Kidney (tissue), 14 donors: ENCODE measurements around the gene FIBCD1. TPM values are rescaled to one million over a fixed set of nuclear protein-coding genes. Genes with fewer than 3 reads are reported as not detected.

Experiments used
- DNase-seq, 5 donors: peaks; one replicate each; pipeline ENCODE4 v3.0.0-alpha.2; 2013 to 2020
- FAIRE-seq: peaks from 2 replicates; lab custom pipeline; 2012; peaks lifted over from hg19 to GRCh38; lab: Jason Lieb, UNC
- H3K27ac ChIP-seq, 2 donors: one replicate each; pipeline ENCODE4 v1.7.0; 2013; ENCODE audit warnings: low read depth in 2 of 2, low read length in 2 of 2, inconsistent platforms in 1 of 2
- H3K27me3 ChIP-seq: one replicate; pipeline ENCODE4 v1.7.1; 2013; ENCODE audit warnings: low read length, inconsistent platforms; ENCODE audit not compliant: control insufficient read depth, insufficient read depth
- H3K36me3 ChIP-seq, 3 donors: one replicate each; pipeline versions ENCODE4 v1.7.0 to v1.7.1; 2013; ENCODE audit warnings: low read length in 3 of 3, control low read depth in 1 of 3, inconsistent platforms in 1 of 3; ENCODE audit not compliant: insufficient read depth in 3 of 3, control insufficient read depth in 2 of 3
- H3K4me1 ChIP-seq, 3 donors: one replicate each; pipeline versions ENCODE4 v1.7.0 to v1.7.1; 2013; ENCODE audit warnings: low read length in 3 of 3, inconsistent platforms in 1 of 3, low read depth in 1 of 3; ENCODE audit not compliant: control insufficient read depth in 2 of 3, insufficient read depth in 2 of 3
- H3K4me3 ChIP-seq, 3 donors: one replicate each; pipeline versions ENCODE4 v1.7.0 to v1.8.1; 2013; ENCODE audit warnings: low read length in 3 of 3, control low read depth in 1 of 3, inconsistent platforms in 1 of 3
- H3K9ac ChIP-seq, 3 donors: one replicate each; pipeline versions ENCODE4 v1.7.0 to v1.7.1; 2013; ENCODE audit warnings: low read length in 3 of 3, control low read depth in 1 of 3, inconsistent platforms in 1 of 3
- H3K9me3 ChIP-seq, 3 donors: one replicate each; pipeline versions ENCODE4 v1.7.0 to v1.7.1; 2013; ENCODE audit warnings: low read length in 3 of 3, control low read depth in 1 of 3, inconsistent platforms in 1 of 3; ENCODE audit not compliant: control insufficient read depth in 2 of 3, insufficient read depth in 1 of 3
- intact Hi-C: fragments of 100-400 bp; cut with DNase I; formaldehyde crosslinking; loops from one replicate; pipeline ENCODE4 v1.11.1; 2022
- polyA plus RNA-seq: library from polyadenylated mRNA; stranded (reverse); fragments of 350-450 nt; fragmentation: Illumina TruSeq; extraction: RNeasy Lipid Tissue Mini Kit (QIAGEN cat#74804); gene quantifications from one replicate; pipeline ENCODE4 v1.2.3, GENCODE V29; 2014; ENCODE audit warnings: low read depth, low replicate concordance; ENCODE audit not compliant: insufficient read depth
- total RNA-seq: library from RNA; stranded (reverse); fragmentation: NEBNext Ultra II Directional; extraction: Animal tissue kit (Norgen Biotek cat#: 25700); gene quantifications from one replicate; pipeline ENCODE4 v1.2.1, GENCODE V29; 2021
- TF ChIP-seq, protein P1 (sequence below): IDR thresholded peaks from 3 replicates; pipeline ENCODE4 v1.5.1; 2012; ENCODE audit warnings: mild to moderate bottlenecking, moderate library complexity, borderline replicate concordance; ENCODE audit not compliant: insufficient read depth; ENCODE audit errors: extremely low read depth
- donor health status: control.
- donor health status: control.
- donor health status: control.
- donor health status: control.
- donor health status: control.
- donor health status: DM: yes; HTN: yes; CAD: no.
- donor health status: Normal renal cell carcinoma (clear cell type).

FIBCD1 gene
- total and polyA plus RNA-seq, 2 donors from 2014 or later: 0.25 TPM; not detected in 1

DNA sequence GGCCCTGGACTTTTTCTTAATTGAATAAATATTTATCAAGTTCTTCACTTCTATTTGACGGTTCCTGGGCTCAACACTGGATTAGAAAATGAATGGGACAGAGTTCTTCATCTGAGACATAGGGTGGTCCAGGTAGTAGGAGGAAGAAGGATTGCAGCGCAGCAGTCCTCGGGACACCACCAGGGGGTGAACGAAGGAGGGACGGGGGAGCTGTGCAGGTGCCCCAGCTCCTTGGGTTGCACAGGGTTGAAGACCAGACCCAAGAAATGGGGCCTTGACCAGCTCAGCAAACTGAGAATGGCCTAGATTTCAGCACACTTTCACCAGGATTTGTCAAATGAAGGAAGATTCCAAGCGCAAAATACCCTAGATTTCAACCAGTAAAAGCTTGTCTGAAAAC, 74.5 kb downstream of the FIBCD1 start:
- Histone ChIP-seq H3K9ac (no peak overlapping the region), H3K36me3 (peaks cover 0 to 15% (median 10%) of the 10 kb centered on the region in 3 donors), H3K4me3 (no peak overlapping the region), H3K27ac (no peak overlapping the region), H3K4me1 (peaks cover 0 to 16% (median 2%) of the 10 kb centered on the region in 3 donors), H3K9me3 (no peaks in the 10 kb centered on the region), H3K27me3 (no peaks in the 10 kb centered on the region)
- intact Hi-C loops: loop anchor here (5.0 to 10.0 kb wide), 2 partner anchors 90 to 152 kb away; no protein-coding TSS in a partner anchor
- peak in 1 of 5 donors; percentile 57 for DNase-seq
- TF ChIP-seq, protein P1, sequence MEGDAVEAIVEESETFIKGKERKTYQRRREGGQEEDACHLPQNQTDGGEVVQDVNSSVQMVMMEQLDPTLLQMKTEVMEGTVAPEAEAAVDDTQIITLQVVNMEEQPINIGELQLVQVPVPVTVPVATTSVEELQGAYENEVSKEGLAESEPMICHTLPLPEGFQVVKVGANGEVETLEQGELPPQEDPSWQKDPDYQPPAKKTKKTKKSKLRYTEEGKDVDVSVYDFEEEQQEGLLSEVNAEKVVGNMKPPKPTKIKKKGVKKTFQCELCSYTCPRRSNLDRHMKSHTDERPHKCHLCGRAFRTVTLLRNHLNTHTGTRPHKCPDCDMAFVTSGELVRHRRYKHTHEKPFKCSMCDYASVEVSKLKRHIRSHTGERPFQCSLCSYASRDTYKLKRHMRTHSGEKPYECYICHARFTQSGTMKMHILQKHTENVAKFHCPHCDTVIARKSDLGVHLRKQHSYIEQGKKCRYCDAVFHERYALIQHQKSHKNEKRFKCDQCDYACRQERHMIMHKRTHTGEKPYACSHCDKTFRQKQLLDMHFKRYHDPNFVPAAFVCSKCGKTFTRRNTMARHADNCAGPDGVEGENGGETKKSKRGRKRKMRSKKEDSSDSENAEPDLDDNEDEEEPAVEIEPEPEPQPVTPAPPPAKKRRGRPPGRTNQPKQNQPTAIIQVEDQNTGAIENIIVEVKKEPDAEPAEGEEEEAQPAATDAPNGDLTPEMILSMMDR: no peak
- no peak for FAIRE-seq

DNA sequence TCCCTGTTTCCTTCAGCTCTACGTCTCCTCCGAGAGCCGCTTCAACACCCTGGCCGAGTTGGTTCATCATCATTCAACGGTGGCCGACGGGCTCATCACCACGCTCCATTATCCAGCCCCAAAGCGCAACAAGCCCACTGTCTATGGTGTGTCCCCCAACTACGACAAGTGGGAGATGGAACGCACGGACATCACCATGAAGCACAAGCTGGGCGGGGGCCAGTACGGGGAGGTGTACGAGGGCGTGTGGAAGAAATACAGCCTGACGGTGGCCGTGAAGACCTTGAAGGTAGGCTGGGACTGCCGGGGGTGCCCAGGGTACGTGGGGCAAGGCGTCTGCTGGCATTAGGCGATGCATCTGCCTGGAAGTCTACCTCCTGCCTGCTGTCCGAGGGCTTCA, 76.3 kb downstream of the FIBCD1 start:
- peaks cover 0 to 11% (median 8%) of the 10 kb centered on the region in 3 donors for H3K36me3 ChIP-seq
- FAIRE-seq: no peak
- peaks cover 0 to 23% (median 2%) of the 10 kb centered on the region in 3 donors for H3K4me1 ChIP-seq
- no peaks in the 10 kb centered on the region for H3K27me3 ChIP-seq
- peak in 1 of 5 donors; percentile 56 for DNase-seq
- intact Hi-C loops: loop anchor here (5.0 to 10.0 kb wide), 2 partner anchors 88 to 150 kb away; no protein-coding TSS in a partner anchor
- H3K4me3 ChIP-seq: no peak overlapping the region
- no peak overlapping the region for H3K9ac ChIP-seq
- H3K27ac ChIP-seq: no peak overlapping the region
- no peaks in the 10 kb centered on the region for H3K9me3 ChIP-seq
- TF ChIP-seq, protein P1: no peak

DNA sequence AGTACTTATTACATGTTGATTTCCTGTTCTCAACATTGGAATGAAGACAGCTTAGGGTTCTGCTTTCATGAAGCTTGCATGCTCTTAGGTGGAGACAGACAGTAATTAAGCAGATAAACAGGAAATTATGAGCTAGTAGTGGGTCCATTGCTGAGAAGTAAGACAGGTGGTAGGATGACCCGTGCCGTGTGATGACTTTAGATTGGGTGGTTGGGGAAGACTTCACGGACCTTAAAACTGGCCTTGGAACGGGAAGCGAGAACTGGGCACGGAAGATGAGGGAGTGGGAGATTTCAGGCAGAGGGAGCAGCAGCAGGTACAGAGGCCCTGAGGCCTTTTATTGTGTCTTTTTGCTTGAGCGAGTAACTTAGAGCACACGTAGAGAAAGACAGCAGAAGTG, 76.8 kb downstream of the FIBCD1 start:
- peaks cover 0 to 12% (median 8%) of the 10 kb centered on the region in 3 donors for H3K36me3 ChIP-seq
- no peak overlapping the region for H3K27ac ChIP-seq

More for the DNA sequence above, 76.8 kb downstream of the FIBCD1 start:
- H3K9me3 ChIP-seq: no peaks in the 10 kb centered on the region
- H3K4me1 ChIP-seq: peaks cover 0 to 25% (median 2%) of the 10 kb centered on the region in 3 donors
- FAIRE-seq (no peak), DNase-seq (no peak)
- no peak overlapping the region for H3K9ac ChIP-seq
- no peaks in the 10 kb centered on the region for H3K27me3 ChIP-seq
- TF ChIP-seq, protein P1: no peak
- no peak overlapping the region for H3K4me3 ChIP-seq
- intact Hi-C loops: loop anchor here (5.0 to 10.0 kb wide), 2 partner anchors 87 to 150 kb away; no protein-coding TSS in a partner anchor
